T-helper 1 cell treated with Interleukin-12 subunit alpha and Interleukin-12 subunit beta and Interleukin-4 antibody, amounts not matched to agents 30 μg/mL and 1 μg/mL, for 36 hours (primary cell): ENCODE data around the gene ADAMTS17.

Experiments
- H3K27ac Mint-ChIP-seq: one replicate; pipeline ENCODE4 v1.8.0; 2021; ENCODE audit warnings: mild to moderate bottlenecking, mixed read lengths
- H3K27me3 Mint-ChIP-seq: one replicate; pipeline ENCODE4 v1.8.0; 2021; ENCODE audit warnings: low read depth, mixed read lengths
- H3K36me3 Mint-ChIP-seq: one replicate; pipeline ENCODE4 v1.8.0; 2021; ENCODE audit warnings: low read depth, mixed read lengths
- H3K4me1 Mint-ChIP-seq: one replicate; pipeline ENCODE4 v1.8.0; 2021; ENCODE audit warnings: low read depth, mixed read lengths
- H3K4me3 Mint-ChIP-seq: one replicate; pipeline ENCODE4 v1.8.0; 2021; ENCODE audit warnings: mild to moderate bottlenecking, moderate library complexity, mixed read lengths
- H3K9me3 Mint-ChIP-seq: one replicate; pipeline ENCODE4 v1.8.0; 2021; ENCODE audit warnings: mixed read lengths

Gene ADAMTS17

DNA sequence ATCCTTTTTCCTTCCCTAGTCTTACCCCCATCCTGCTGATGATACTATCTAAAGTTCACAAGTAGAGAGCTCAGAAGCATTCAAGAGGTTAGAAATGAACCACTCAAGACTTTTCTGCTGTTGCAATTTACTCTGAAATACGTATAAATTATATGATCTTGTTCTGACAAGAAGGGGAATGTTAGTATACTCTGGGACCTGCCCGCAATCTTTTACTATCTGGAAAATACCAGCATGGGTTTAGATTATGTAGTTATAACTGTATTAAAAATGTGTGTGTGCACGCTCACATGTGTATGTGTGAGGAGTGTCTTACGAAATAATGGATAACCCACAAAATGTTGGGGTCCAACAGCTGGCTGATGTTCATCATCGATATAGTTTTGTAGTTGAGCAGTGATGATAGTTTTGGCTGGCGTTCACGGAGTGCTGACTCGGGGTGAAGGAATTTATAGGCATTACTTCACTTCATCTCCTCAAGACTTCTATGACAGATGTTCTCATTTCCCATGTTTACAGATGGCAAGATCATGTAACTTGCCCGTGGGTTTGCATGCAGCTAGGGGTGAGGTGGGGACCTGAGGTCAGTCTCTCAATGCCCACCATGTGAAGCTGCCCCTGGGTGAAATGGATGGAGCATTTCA, 311.1 kb downstream of the ADAMTS17 start:
- Mint-ChIP-seq H3K27ac (no peak overlapping the region), H3K36me3 (no peaks in the 10 kb centered on the region), H3K9me3 (peaks cover 18% of the 10 kb centered on the region), H3K4me1 (no peaks in the 10 kb centered on the region), H3K27me3 (no peaks in the 10 kb centered on the region), H3K4me3 (no peak overlapping the region)

GRCh38 chr15:100029868-100030479, 311.8 kb downstream of the ADAMTS17 start:
- Mint-ChIP-seq H3K27me3 (no peaks in the 10 kb centered on the region), H3K27ac (no peak overlapping the region), H3K36me3 (no peaks in the 10 kb centered on the region), H3K4me3 (no peak overlapping the region), H3K9me3 (peaks cover 18% of the 10 kb centered on the region), H3K4me1 (no peaks in the 10 kb centered on the region)

GRCh38 chr15:100029045-100029444, 312.7 kb downstream of the ADAMTS17 start:
- Mint-ChIP-seq H3K27me3 (no peaks in the 10 kb centered on the region), H3K27ac (no peak overlapping the region), H3K4me1 (no peaks in the 10 kb centered on the region), H3K36me3 (no peaks in the 10 kb centered on the region), H3K9me3 (peaks cover 18% of the 10 kb centered on the region), H3K4me3 (no peak overlapping the region)

GRCh38 chr15:100026041-100026440, 315.7 kb downstream of the ADAMTS17 start:
- H3K4me3 Mint-ChIP-seq, result no peak overlapping the region
- no peaks in the 10 kb centered on the region for H3K27me3 Mint-ChIP-seq
- no peaks in the 10 kb centered on the region for H3K4me1 Mint-ChIP-seq
- H3K36me3 Mint-ChIP-seq, result no peaks in the 10 kb centered on the region
- peaks cover 18% of the 10 kb centered on the region for H3K9me3 Mint-ChIP-seq
- no peak overlapping the region for H3K27ac Mint-ChIP-seq

DNA sequence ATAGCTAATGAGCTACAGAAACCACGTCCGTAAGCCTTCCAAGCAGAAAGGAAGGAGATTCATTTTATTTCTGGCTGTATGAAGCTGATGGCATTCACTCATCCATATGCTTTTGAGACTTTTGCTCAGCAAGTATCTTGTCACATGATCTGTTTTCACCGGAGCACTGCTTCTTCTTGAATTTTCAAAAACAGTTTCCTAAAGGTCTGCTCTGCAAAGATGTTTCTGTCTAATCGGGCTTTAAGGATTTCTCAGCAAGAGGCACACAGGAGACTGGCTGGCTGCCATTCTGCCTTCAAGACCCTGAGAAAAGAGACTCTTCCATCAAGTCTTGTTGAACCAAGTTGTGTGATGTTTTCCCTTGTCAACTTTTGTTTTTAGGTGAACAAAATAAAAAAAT, 319.0 kb downstream of the ADAMTS17 start:
- Mint-ChIP-seq H3K9me3 (peaks cover 6% of the 10 kb centered on the region), H3K4me1 (no peaks in the 10 kb centered on the region), H3K27ac (no peak overlapping the region), H3K27me3 (no peaks in the 10 kb centered on the region), H3K4me3 (no peak overlapping the region), H3K36me3 (no peaks in the 10 kb centered on the region)

DNA sequence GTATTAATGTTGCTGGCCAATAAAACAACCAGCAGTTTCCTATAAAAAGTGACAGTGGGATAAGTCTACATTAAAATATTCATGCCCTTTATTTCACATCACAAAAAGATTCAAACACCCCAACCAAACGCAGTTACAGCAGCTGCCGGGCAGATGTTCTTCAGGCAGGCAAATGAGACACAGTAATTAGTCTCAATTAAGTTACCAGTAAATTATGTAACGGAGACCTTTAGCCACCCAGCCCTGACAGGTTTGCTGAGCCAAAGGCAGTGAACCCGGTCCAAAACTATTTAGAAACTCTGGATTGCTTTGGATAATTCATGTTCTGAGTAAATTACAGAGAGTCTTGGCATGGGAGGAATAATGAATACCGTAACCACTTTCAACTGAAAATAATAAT, 319.4 kb downstream of the ADAMTS17 start:
- Mint-ChIP-seq H3K27me3 (no peaks in the 10 kb centered on the region), H3K36me3 (no peaks in the 10 kb centered on the region), H3K27ac (no peak overlapping the region), H3K4me3 (no peak overlapping the region), H3K4me1 (no peaks in the 10 kb centered on the region), H3K9me3 (peaks cover 3% of the 10 kb centered on the region)

DNA sequence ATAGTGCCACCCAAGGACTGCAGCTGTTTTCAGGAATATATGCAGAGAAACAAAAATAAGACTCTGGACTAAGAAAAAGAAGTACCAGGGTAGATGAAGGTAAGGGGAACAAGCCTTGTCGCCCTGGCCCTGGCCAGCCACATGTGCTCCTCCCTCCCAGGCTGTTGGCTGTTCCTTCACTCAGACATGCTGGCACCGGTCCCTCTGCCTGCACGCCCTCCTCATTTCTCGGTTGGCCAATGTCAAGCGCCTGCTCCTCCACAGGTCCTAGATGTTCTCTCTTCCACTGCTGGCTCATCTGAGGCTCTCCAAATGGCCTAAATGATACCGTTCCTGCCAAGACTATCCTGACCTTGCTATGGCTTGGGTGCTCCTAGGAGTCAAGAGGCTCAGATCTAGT, 320.1 kb downstream of the ADAMTS17 start:
- Mint-ChIP-seq H3K36me3 (no peaks in the 10 kb centered on the region), H3K4me1 (no peaks in the 10 kb centered on the region), H3K27ac (no peak overlapping the region), H3K27me3 (no peaks in the 10 kb centered on the region), H3K9me3 (peaks cover 3% of the 10 kb centered on the region), H3K4me3 (no peak overlapping the region)

GRCh38 chr15:100020614-100021013, 321.2 kb downstream of the ADAMTS17 start:
- peaks cover 3% of the 10 kb centered on the region for H3K9me3 Mint-ChIP-seq
- H3K27me3 Mint-ChIP-seq, result no peaks in the 10 kb centered on the region
- H3K27ac Mint-ChIP-seq, result no peak overlapping the region
- H3K36me3 Mint-ChIP-seq, result no peaks in the 10 kb centered on the region
- no peak overlapping the region for H3K4me3 Mint-ChIP-seq
- H3K4me1 Mint-ChIP-seq, result no peaks in the 10 kb centered on the region

DNA sequence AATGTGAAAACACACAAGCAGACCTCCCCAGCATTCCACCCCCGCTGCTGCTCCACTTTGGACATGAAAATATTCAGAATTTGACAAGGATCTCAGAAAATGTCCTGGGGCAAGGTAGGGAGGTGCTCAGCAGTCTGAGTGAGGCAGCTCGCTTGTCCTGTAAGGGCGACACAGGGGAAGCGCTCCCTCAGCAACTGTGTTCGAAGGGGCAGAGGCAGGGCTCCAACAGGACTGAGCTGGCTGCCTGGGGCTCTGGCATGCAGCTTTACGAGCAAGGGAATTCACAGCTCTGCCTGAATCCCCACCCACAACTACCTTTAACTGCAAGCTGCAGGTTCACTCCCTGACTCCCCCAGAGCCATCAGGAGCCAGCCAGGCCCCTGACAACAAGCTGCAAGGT, 321.6 kb downstream of the ADAMTS17 start:
- no peaks in the 10 kb centered on the region for H3K4me1 Mint-ChIP-seq
- H3K36me3 Mint-ChIP-seq, result no peaks in the 10 kb centered on the region
- no peak overlapping the region for H3K27ac Mint-ChIP-seq
- no peaks in the 10 kb centered on the region for H3K27me3 Mint-ChIP-seq
- H3K9me3 Mint-ChIP-seq, result peaks cover 3% of the 10 kb centered on the region
- H3K4me3 Mint-ChIP-seq, result no peak overlapping the region

- peaks cover 3% of the 10 kb centered on the region for H3K9me3 Mint-ChIP-seq
- no peaks in the 10 kb centered on the region for H3K36me3 Mint-ChIP-seq
- no peak overlapping the region for H3K4me3 Mint-ChIP-seq
- no peaks in the 10 kb centered on the region for H3K27me3 Mint-ChIP-seq
- no peak overlapping the region for H3K27ac Mint-ChIP-seq
- H3K4me1 Mint-ChIP-seq, result no peaks in the 10 kb centered on the region
Observed at GRCh38 chr15:100019601-100020000, 322.2 kb downstream of the ADAMTS17 start.

DNA sequence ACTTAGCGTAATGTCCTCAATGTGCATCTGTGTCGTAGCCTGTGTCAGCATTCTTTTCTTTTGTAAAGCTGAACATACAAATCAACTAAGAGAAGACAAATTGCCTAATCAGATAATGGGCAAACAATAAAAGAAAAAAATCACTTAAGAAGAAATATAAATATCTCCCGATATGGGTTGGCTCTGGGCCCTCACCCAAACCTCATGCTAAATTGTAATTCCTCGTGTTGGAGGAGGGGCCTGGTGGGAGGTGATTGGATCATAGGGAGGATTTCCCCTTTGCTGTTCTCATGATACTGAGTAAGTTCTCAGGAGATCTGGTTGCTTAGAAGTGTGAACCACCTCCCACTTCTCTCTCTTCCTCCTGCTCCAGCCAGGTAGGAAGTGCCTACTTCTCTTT, 323.6 kb downstream of the ADAMTS17 start:
- no peaks in the 10 kb centered on the region for H3K36me3 Mint-ChIP-seq
- H3K4me1 Mint-ChIP-seq, result no peaks in the 10 kb centered on the region
- peaks cover 5% of the 10 kb centered on the region for H3K27me3 Mint-ChIP-seq
- no peak overlapping the region for H3K4me3 Mint-ChIP-seq
- no peak overlapping the region for H3K27ac Mint-ChIP-seq
- H3K9me3 Mint-ChIP-seq, result peaks cover 3% of the 10 kb centered on the region

DNA sequence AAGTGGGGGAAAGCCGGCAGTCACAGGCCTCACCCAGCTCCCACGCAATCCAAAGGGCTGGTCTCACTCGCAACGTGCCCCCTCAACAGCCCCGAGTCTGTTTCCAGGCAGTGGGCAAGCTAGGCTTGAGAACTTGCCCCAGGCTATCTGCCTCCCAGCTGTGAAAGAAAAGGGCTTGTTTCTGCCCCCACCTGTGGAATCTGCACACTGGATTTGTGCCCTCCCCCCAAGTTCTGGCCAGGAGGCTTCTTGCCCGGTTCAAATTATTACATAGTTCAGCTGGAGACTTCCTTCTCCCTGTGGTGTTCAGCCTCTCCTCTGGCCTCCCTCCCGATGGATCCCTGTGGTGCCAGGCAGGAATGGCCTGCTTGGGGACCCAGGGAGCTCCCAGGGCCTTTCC, 324.6 kb downstream of the ADAMTS17 start:
- Mint-ChIP-seq H3K4me3 (no peak overlapping the region), H3K27ac (no peak overlapping the region), H3K9me3 (peaks cover 3% of the 10 kb centered on the region), H3K4me1 (no peaks in the 10 kb centered on the region), H3K36me3 (no peaks in the 10 kb centered on the region), H3K27me3 (peaks cover 5% of the 10 kb centered on the region)

DNA sequence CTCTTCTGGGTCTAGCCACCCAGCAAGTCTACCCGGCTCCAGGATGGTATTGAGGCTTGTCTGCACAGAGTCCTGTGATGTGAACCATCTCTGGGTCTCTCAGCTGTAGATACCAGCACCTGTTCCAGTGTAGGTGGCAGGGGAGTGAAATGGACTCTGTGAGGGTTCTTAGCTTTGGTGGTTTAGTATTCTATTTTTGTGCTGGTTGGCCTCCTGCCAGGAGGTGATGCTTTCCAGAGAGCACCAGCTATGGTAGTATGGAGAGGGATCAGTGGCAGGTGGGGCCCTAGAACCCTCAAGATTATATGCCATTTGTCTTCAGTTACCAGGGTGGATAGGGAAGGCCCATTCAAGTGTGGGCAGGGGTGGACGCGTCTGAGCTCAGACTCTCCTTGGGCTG, 325.1 kb downstream of the ADAMTS17 start:
- H3K27ac Mint-ChIP-seq, result no peak overlapping the region
- peaks cover 3% of the 10 kb centered on the region for H3K9me3 Mint-ChIP-seq
- H3K36me3 Mint-ChIP-seq, result no peaks in the 10 kb centered on the region
- H3K4me1 Mint-ChIP-seq, result no peaks in the 10 kb centered on the region
- H3K4me3 Mint-ChIP-seq, result no peak overlapping the region
- peaks cover 5% of the 10 kb centered on the region for H3K27me3 Mint-ChIP-seq

DNA sequence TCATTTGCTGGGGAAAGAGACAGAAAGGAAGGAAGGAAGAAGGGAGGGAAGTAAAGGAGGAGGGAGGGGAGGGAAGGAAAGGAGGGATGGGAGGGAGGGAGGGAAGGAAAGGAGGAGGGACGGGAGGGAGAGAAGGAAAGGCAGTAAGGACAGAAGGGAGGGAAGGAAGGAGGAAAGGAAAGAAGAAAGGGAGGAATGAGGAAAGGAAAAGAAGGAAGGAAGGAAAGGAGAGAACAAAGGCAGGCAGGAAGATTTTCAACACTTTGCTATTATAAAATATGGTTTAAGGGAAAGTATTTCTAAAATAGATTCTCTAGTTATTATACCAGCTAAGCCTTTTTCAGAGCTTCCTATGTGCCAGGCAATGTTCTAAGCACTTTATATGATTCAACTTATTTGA, 330.5 kb downstream of the ADAMTS17 start:
- peaks cover 5% of the 10 kb centered on the region for H3K27me3 Mint-ChIP-seq
- no peak overlapping the region for H3K4me3 Mint-ChIP-seq
- H3K9me3 Mint-ChIP-seq, result no peaks in the 10 kb centered on the region
- no peak overlapping the region for H3K27ac Mint-ChIP-seq
- H3K36me3 Mint-ChIP-seq, result no peaks in the 10 kb centered on the region
- H3K4me1 Mint-ChIP-seq, result no peaks in the 10 kb centered on the region

DNA sequence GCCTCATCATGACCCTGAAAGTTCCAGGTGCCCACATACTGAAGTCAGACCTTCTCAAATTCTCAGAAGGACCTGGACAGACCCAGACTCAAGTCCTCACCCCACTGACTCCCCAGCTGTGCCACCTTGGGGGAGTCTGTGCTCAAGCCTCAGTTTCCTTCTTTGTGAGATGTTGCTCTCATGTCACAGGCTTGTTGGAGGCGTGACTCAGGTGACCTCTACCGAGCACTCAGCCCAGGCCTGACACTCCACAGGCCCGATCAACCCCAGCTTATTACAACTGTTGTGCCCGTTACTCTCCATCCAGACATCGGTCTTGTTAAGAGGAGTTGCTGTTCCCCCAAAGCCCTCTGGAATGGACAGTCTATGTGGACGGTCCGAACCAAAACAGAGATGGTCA, 332.4 kb downstream of the ADAMTS17 start:
- no peaks in the 10 kb centered on the region for H3K36me3 Mint-ChIP-seq
- no peak overlapping the region for H3K4me3 Mint-ChIP-seq
- H3K4me1 Mint-ChIP-seq, result no peaks in the 10 kb centered on the region
- H3K9me3 Mint-ChIP-seq, result no peaks in the 10 kb centered on the region
- H3K27me3 Mint-ChIP-seq, result peaks cover 3% of the 10 kb centered on the region
- no peak overlapping the region for H3K27ac Mint-ChIP-seq
